Jurkat, Clone E6-1 (cell line): ENCODE results near the gene UCK2.

Experiments
- DNase-seq: peaks from one replicate; pipeline ENCODE4 v3.0.0-alpha.2; 2011; ENCODE audit warnings: low read depth, low spot score
- H3K4me3 ChIP-seq: 2 replicates; pipeline ENCODE4 v1.5.1; 2011; ENCODE audit warnings: mild to moderate bottlenecking, low read length, control low read depth, moderate library complexity

Gene UCK2

DNA sequence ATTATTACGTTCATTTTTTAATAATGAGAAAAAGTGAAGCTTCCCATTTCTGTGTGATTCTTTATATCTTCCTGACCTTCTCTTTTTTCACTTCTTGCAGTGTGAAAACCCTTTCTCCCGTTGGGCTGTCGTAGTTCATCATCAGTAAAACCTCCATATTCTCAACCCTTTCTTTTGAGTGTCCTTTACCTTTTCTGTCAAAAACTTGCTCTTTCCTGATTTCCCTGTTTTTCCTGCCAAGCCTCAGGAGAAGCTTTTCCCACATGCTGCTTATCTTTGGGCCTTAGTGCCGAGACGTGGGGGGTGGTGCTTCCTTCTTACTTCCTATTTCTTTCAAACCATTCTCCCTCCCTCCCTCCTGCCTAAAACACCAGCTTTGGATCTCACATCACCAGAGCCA is 46.1 kb downstream of the UCK2 start:
- H3K4me3 ChIP-seq = no peak overlapping the region
- DNase-seq = no peak

GRCh38 chr1:165874643-165875042 is 47.2 kb downstream of the UCK2 start:
- no peak for DNase-seq
- no peak overlapping the region for H3K4me3 ChIP-seq

DNA sequence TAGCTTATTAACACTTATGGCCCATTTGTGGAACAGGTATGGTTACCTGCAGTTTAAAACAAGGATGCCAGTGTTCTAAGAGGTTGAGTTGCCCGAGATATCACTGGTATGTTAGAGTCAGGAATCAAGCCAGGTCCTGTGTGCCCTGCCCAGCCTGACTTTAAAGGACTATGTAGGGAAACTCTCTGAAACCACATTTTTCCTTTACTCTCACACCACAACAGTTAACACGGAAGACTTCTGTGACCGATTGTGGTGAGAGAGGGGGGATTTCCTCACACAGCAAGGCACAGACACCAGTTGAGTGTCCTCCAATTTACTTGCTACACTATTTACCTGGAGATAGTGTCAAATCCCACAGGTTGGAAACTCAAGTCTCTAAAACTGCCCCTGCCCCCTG is 47.8 kb downstream of the UCK2 start:
- DNase-seq = peak; percentile 76
- H3K4me3 ChIP-seq = no peak overlapping the region

DNA sequence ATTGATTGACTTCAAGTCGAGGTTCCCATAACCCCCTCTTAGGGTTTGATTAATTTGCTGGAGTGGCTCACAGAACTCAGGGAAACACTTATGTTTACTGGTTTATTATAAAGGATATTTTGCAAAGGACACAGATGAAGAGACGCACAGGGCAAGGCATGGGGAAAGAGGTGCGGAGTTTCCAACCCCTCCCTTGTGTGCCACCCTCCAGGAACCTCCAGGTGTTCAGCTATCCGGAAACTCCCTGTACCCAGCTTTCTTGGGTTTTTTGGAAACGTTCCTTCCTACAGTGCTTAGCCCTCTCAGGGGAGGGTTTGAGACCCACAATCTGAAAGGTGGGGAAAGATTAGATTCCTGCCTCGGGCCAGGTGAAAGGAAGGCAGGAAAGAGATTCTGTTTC is 48.2 kb downstream of the UCK2 start:
- no peak overlapping the region for H3K4me3 ChIP-seq

GRCh38 chr1:165876121-165876520 is 48.7 kb downstream of the UCK2 start:
- no peak overlapping the region for H3K4me3 ChIP-seq
- no peak for DNase-seq

More for the DNA sequence above, 48.2 kb downstream of the UCK2 start:
- DNase-seq = no peak

- no peak overlapping the region for H3K4me3 ChIP-seq
- DNase-seq = no peak
Measured at GRCh38 chr1:165877411-165877810, 50.0 kb downstream of the UCK2 start.

DNA sequence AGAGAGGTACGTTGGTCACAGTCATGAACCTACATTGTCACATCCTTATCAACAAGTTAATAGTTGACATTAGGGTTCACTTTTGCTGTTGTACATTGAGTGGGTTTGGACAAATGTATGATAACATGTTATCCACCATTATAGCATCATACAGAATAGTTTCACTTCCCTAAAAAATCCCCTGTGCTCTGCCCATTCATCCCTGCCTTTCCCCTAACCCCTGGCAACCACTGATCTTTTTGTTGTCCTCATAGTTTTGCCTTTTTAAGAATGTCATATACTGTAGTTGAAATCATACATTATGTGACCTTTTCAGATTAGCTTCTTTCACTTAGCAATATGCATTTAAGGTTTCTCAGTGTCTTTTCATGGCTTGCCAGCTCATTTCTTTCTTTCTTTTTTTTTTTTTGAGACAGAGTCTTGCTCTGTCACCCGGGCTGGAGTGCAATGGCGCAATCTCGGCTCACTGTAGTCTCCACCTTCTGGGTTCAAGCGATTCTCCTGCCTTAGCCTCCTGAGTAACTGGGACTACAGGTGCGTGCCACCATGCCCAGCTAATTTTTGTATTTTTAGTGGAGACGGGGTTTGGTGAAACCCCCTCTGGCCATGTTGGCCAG is 50.6 kb downstream of the UCK2 start:
- no peak overlapping the region for H3K4me3 ChIP-seq
- DNase-seq = no peak

GRCh38 chr1:165879946-165880345 is 52.5 kb downstream of the UCK2 start:
- DNase-seq = no peak
- H3K4me3 ChIP-seq = no peak overlapping the region

DNA sequence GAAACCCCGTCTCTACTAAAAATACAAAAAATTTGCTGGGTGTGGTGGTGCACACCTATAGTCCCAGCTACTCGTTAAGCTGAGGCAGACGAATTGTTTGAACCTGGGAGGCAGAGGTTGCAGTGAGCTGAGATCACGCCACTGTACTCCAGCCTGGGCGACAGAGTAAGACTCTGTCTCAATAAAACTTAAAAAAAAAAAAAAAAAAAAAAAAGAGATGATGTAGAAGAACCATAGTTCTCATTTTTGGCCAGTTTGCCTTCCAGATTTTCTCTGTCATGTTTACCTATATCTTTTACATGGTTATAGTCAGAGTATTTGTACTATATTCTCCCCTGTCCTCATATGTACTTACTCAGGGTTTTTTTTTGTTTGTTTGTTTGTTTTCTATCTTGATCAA is 53.6 kb downstream of the UCK2 start:
- no peak for DNase-seq
- H3K4me3 ChIP-seq = no peak overlapping the region

DNA sequence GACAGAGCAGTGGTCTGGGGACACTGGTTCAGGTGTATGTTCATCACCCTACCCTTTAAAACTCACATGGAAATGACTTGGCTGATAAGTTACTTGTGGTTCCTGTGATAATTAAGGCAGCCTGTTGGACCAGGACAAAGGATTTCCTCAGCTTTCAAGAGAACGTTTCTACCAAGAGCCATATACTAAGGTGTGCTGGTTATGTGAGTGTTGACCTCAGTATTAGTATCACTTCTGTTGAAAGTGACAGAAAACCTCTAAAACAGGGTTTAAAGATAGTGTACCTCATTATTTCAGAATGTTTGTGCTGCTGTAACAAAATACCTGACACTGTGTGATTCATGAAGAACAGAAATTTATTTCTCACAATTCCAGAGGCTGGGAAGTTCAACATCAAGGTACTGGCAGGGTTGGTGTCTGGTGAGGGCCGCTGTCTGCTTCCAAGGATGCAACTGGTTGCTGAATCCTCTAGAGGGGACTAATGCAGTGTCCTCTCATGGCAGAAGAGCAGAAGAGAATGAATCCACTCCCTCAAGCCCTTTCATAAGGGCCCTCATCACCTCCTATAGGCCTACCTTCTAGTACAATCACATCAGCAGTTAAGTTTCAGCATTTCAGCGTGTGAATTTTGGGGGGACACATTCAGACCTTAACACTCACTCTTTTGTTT is 54.9 kb downstream of the UCK2 start:
- DNase-seq = no peak
- no peak overlapping the region for H3K4me3 ChIP-seq

DNA sequence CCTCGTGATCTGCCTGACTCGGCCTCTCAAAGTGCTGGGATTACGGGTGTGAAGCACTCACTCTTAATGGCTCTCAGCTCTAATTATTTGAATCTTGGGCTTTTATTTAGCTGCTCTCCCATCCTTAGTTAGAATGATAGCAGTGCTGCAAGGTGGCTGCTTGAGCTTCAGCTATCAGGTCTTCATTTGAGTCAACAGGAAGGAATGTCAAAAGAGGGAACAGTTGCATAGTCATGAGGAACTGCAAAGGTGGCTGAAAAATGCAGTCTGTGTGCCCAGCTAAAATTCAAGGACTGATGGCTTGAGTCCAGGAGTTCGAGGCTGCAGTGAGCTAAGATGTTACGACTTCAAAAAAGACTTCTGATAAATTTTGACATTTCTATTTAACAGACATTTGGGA is 55.6 kb downstream of the UCK2 start:
- no peak for DNase-seq
- no peak overlapping the region for H3K4me3 ChIP-seq

GRCh38 chr1:165884009-165884689 is 56.7 kb downstream of the UCK2 start:
- no peak for DNase-seq
- no peak overlapping the region for H3K4me3 ChIP-seq

DNA sequence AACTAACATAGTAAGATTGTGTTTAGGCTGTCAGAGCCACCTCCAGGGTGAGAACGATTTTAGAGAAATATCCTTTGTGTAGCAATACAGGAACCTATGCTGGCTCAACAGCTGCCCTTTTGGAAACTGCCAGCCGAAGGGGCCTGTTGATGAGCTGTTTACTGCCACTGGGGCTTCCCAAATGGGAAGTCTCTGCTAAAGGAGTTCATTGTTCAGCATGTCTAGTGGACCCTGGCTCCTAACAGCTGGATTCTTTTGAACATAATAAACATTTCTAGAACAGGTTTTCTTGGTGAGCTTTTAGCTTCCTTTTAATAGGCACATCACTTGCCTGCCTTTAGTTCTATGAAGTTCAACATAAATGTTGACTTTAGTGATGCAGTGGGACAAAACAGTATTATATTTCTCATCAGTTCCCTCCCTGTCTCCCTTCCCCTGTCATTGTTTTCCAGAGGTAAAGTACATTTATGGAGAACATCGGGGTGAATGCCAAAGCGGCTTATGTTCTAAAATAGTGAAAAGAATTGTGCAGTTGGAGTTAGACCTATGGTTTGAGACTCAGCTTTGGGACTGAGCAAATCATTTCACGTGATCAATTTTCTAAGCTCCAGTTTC is 57.4 kb downstream of the UCK2 start:
- no peak overlapping the region for H3K4me3 ChIP-seq
- DNase-seq = no peak

DNA sequence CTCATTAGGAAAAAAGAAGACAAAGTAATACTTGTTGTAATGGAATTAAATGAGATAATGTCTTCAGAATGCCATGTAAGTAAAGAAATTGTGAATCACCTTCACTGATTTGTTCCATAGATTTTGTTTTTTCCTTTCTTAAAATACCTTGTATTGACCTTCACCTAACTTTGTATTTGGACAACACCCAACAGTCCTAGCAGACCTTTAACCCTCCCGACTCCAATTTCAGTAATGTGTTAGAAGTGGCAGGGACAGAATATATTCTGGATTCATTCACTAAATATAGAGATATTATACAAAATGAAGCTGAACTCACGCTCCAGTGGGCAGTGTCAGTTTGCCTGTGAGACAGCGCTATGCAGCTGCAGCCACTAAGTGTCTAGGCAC is 57.9 kb downstream of the UCK2 start:
- DNase-seq = no peak

GRCh38 chr1:165886193-165886592 is 58.8 kb downstream of the UCK2 start:
- no peak overlapping the region for H3K4me3 ChIP-seq
- no peak for DNase-seq

More for the DNA sequence above, 57.9 kb downstream of the UCK2 start:
- H3K4me3 ChIP-seq = no peak overlapping the region

- no peak for DNase-seq
- no peak overlapping the region for H3K4me3 ChIP-seq
Measured at GRCh38 chr1:165886983-165887382, 59.6 kb downstream of the UCK2 start.

DNA sequence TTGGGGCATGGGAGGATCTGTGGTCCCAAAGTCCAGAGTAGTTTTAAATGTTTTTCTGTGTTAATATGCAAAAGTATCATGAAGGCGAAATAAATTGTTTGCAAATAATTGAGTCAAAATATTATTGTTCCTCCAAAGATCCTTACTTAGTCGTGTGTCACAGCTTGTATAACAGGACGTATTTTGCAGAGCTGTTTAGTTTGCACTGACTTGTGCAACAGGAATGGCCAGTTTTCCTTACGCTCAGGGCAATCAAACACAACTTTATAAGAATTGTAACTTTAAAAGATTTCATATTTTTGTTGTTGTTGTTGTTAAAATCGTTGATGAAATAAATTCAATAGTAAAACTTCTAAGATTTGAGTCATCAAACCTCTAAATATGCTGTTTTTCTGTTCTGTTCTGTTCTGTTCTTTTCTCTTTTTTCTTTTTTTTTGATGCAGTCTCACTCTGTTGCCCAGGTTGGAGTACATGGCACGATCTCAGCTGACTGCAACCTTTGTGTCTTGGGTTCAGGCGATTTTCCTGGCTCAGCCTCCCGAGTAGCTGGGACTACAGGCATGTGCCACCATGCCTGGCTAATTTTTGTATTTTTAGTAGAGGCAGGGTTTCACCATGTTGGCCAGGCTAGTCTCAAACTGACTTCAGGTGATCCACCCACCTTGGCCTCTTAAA is 60.6 kb downstream of the UCK2 start:
- no peak for DNase-seq
- H3K4me3 ChIP-seq = no peak overlapping the region

- no peak for DNase-seq
- H3K4me3 ChIP-seq = no peak overlapping the region
Measured at GRCh38 chr1:165888552-165888920, 61.1 kb downstream of the UCK2 start.

DNA sequence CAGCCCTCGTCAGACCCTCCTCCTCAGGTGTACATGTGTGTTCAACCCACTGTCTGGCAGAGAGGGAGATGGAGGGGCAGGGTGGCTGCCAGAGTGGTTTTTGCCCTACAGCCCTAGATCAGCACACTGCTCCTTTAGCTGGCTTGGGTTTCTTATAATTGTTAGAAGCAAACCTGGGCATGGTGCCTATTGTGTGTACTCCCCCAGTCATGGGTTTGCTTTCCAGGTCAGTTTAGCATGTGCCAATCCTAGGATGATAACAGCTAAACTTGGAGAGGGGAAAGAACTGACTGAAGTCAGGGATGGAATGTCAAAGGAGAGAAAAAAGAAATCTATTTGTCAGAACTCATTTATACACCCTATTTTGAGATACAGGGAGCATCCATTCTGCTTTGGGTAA is 63.3 kb downstream of the UCK2 start:
- no peak for DNase-seq
- no peak overlapping the region for H3K4me3 ChIP-seq
